ENCODE measurements around the gene ZNF215.

GRCh38 chr11:6932145-6932544, 5.9 kb downstream of the ZNF215 start:
- TF ChIP-seq CTCF (IDR thresholded peaks at IDR 0.05 in 4 of 5, conservative IDR thresholded peaks at IDR 0.05 in 1 of 5) = no peak
- TF ChIP-seq POLR2A (IDR thresholded peaks at IDR 0.05) = no peak
